Upper lobe of right lung (tissue), 1 donor: ENCODE measurements around the gene P2RX2. TPM values are rescaled to one million over a fixed set of nuclear protein-coding genes. Genes with fewer than 3 reads are reported as not detected.

Experiments
- ATAC-seq: fragments of 200-7000 bp; cut with Tn5 transposase; one replicate; pipeline ENCODE4 v1.9.1; 2020; ENCODE audit warnings: mild to moderate bottlenecking, moderate library complexity
- DNase-seq: peaks from one replicate; pipeline ENCODE4 v3.0.0-alpha.2; 2020
- H3K27ac ChIP-seq: fragments of 200-600 bp; one replicate; pipeline ENCODE4 v1.8.0; 2022
- H3K27me3 ChIP-seq: fragments of 200-600 bp; one replicate; pipeline ENCODE4 v1.8.0; 2022; ENCODE audit warnings: mild to moderate bottlenecking
- H3K36me3 ChIP-seq: fragments of 200-600 bp; one replicate; pipeline ENCODE4 v1.8.0; 2022
- H3K4me1 ChIP-seq: fragments of 200-600 bp; one replicate; pipeline ENCODE4 v1.8.0; 2022
- H3K4me3 ChIP-seq: fragments of 200-600 bp; one replicate; pipeline ENCODE4 v1.8.0; 2022; ENCODE audit warnings: mild to moderate bottlenecking
- H3K9me3 ChIP-seq: fragments of 200-600 bp; one replicate; pipeline ENCODE4 v1.8.0; 2022
- CTCF ChIP-seq: fragments of 200-600 bp; IDR thresholded peaks from one replicate; pipeline ENCODE4 v1.8.0; 2022; ENCODE audit warnings: antibody characterized with exemption
- intact Hi-C: fragments of 100-400 bp; cut with DNase I; formaldehyde crosslinking; loops from one replicate; pipeline ENCODE4 v1.11.0; 2022
- microRNA-seq: library from miRNA; unstranded; fragments of <30 nt; microRNA quantifications from one replicate; pipeline ENCODE4 v1.2.0, GENCODE V29; 2020; ENCODE audit warnings: borderline microRNAs expressed
- total RNA-seq: library from RNA; stranded (reverse); fragmentation: NEBNext Ultra II Directional; extraction: Animal tissue kit (Norgen Biotek cat#: 25700); gene quantifications from one replicate; pipeline ENCODE4 v1.2.1, GENCODE V29; 2021
- donor health status: DM: no; HTN: yes; CAD: no; lungs with severe emphysema.

P2RX2 gene
- total RNA-seq, 1 donor from 2014 or later = 0.55 TPM

GRCh38 chr12:132668191-132669088 is 49.9 kb downstream of the P2RX2 start:
- Histone ChIP-seq H3K36me3 (peaks cover 66% of the 10 kb centered on the region), H3K4me1 (no peaks in the 10 kb centered on the region), H3K9me3 (no peaks in the 10 kb centered on the region), H3K27me3 (no peaks in the 10 kb centered on the region), H3K27ac (no peak overlapping the region), H3K4me3 (no peak overlapping the region)
- no peak for TF ChIP-seq CTCF
- DNase-seq (no peak), ATAC-seq (no peak)
- intact Hi-C loops = no loop called here

- H3K27me3 ChIP-seq = no peaks in the 10 kb centered on the region
- ATAC-seq (no peak), DNase-seq (no peak)
- no peak for TF ChIP-seq CTCF
- no peaks in the 10 kb centered on the region for H3K4me1 ChIP-seq
- peaks cover 59% of the 10 kb centered on the region for H3K36me3 ChIP-seq
- no peak overlapping the region for H3K27ac ChIP-seq
- no peak overlapping the region for H3K4me3 ChIP-seq
- intact Hi-C loops = no loop called here
- H3K9me3 ChIP-seq = no peaks in the 10 kb centered on the region
These were observed 50.7 kb downstream of the P2RX2 start for GRCh38 chr12:132669166-132669879.

Small RNA genes lying within 50 kb of the gene (microRNA-seq; reads per million reads assigned to microRNA genes)
- gene MIR6763 = not detected

Other genes with a start within 250 kb of the P2RX2 start
- 49.5 TPM for gene FBRSL1, start 128.6 kb upstream of the P2RX2 start, total RNA-seq
- gene LRCOL1, start 8.2 kb upstream of the P2RX2 start, total RNA-seq = 1.8 TPM
- gene POLE, start 68.6 kb downstream of the P2RX2 start, total RNA-seq = 23.5 TPM
- gene PXMP2, start 68.8 kb downstream of the P2RX2 start, total RNA-seq = 21.2 TPM
- gene PGAM5, start 92.1 kb downstream of the P2RX2 start, total RNA-seq = 25.4 TPM
- gene ANKLE2, start 143.1 kb downstream of the P2RX2 start, total RNA-seq = 60.2 TPM
- 65.3 TPM for gene GOLGA3, start 210.1 kb downstream of the P2RX2 start, total RNA-seq